ENCODE data around the gene EFNB1.
"Not testable (repeated sequence)": the region's sequence is repeated elsewhere in the genome, so short reads cannot be mapped to it uniquely, and the experiment has no call there.

Gene EFNB1

GRCh38 chrX:68828740-68829581 lies at the start of gene EFNB1:
TSS of gene EFNB1 (plus strand) at chrX:68829021. CDS start at chrX:68829777, 756 bp downstream.
- peak; percentile 92 for DNase-seq

GRCh38 chrX:68781295-68781694 lies 47.5 kb upstream of the EFNB1 start:
- DNase-seq = not testable (repeated sequence)

- DNase-seq = no peak
Measured at GRCh38 chrX:68784816-68785215, 44.0 kb upstream of the EFNB1 start.

- DNase-seq = not testable (repeated sequence)
Measured at GRCh38 chrX:68786581-68786980, 42.2 kb upstream of the EFNB1 start.

- DNase-seq = no peak
Measured at GRCh38 chrX:68789966-68790365, 38.9 kb upstream of the EFNB1 start.

GRCh38 chrX:68792083-68792482 lies 36.7 kb upstream of the EFNB1 start:
- no peak for DNase-seq

- DNase-seq = no peak
Measured at GRCh38 chrX:68794461-68794860, 34.4 kb upstream of the EFNB1 start.

- DNase-seq = no peak
Measured at GRCh38 chrX:68795741-68796140, 33.1 kb upstream of the EFNB1 start.

- not testable (repeated sequence) for DNase-seq
Measured at GRCh38 chrX:68798400-68798799, 30.4 kb upstream of the EFNB1 start.

GRCh38 chrX:68801737-68802290 lies 27.0 kb upstream of the EFNB1 start:
- DNase-seq = no peak

- no peak for DNase-seq
Measured at GRCh38 chrX:68807818-68808217, 21.0 kb upstream of the EFNB1 start.

- no peak for DNase-seq
Measured at GRCh38 chrX:68808686-68809357, 20.0 kb upstream of the EFNB1 start.

- no peak for DNase-seq
Measured at GRCh38 chrX:68820476-68821110, 8.2 kb upstream of the EFNB1 start.

GRCh38 chrX:68821616-68822015 lies 7.2 kb upstream of the EFNB1 start:
- DNase-seq = no peak

- no peak for DNase-seq
Measured at GRCh38 chrX:68822641-68823410, 6.0 kb upstream of the EFNB1 start.

GRCh38 chrX:68823413-68824151 lies 5.2 kb upstream of the EFNB1 start:
- DNase-seq = no peak

GRCh38 chrX:68824152-68824433 lies 4.7 kb upstream of the EFNB1 start:
- no peak for DNase-seq

GRCh38 chrX:68824565-68825125 lies 4.2 kb upstream of the EFNB1 start:
- DNase-seq = no peak

GRCh38 chrX:68826113-68826980 lies 2.5 kb upstream of the EFNB1 start:
- DNase-seq = no peak

- no peak for DNase-seq
Measured at GRCh38 chrX:68827256-68827655, 1.6 kb upstream of the EFNB1 start.

All from NCI-H345 (cell line).